Stimulated activated CD8-positive, alpha-beta memory T cell treated with anti-CD3 and anti-CD28 coated beads, Interleukin-12 subunit alpha, Interleukin-12 subunit beta, amount 100 ng/mL, for 4 hours (primary cell): ENCODE data around the gene AKR1B15.

Source experiments
- DNase-seq: peaks from one replicate; pipeline ENCODE4 v3.0.0-alpha.2; 2020; ENCODE audit warnings: low read depth

The AKR1B15 gene

GRCh38 chr7:134618756-134619530, 70.0 kb downstream of the AKR1B15 start:
- DNase-seq, result no peak

GRCh38 chr7:134619627-134620331, 70.9 kb downstream of the AKR1B15 start:
- no peak for DNase-seq

GRCh38 chr7:134622303-134622995, 73.5 kb downstream of the AKR1B15 start:
- no peak for DNase-seq

- DNase-seq, result no peak
Observed at GRCh38 chr7:134623193-134623592, 74.3 kb downstream of the AKR1B15 start.

- no peak for DNase-seq
Observed at GRCh38 chr7:134625550-134625949, 76.6 kb downstream of the AKR1B15 start.

- no peak for DNase-seq
Observed at GRCh38 chr7:134627109-134627774, 78.3 kb downstream of the AKR1B15 start.

GRCh38 chr7:134627775-134628153, 78.9 kb downstream of the AKR1B15 start:
- no peak for DNase-seq

GRCh38 chr7:134629445-134629844, 80.5 kb downstream of the AKR1B15 start:
- DNase-seq, result no peak
